Measurements from ENCODE around the gene SAMD15.

Gene SAMD15

GRCh38 chr14:77346495-77346894 is 30.7 kb upstream of the SAMD15 start:
- no peaks in the 10 kb centered on the region for H3K9me3 ChIP-seq (ENCODE audit: insufficient read depth, low read depth, low read length)
- no peak overlapping the region for H3K27ac ChIP-seq (ENCODE audit: low read length)
- H3K9ac ChIP-seq (ENCODE audit: low read depth, low read length) = no peak overlapping the region
- no peaks in the 10 kb centered on the region for H3K27me3 ChIP-seq (ENCODE audit: insufficient read depth, low read length)
- no peak overlapping the region for H3K4me3 ChIP-seq (ENCODE audit: low read length)
- H3K36me3 ChIP-seq (ENCODE audit: insufficient read depth, low read depth, low read length) = peaks cover 4% of the 10 kb centered on the region; the same call in 1 of the 2 replicates
- peaks cover 11% of the 10 kb centered on the region; the same call in 1 of the 2 replicates for H3K4me1 ChIP-seq (ENCODE audit: insufficient read depth, low read length)

DNA sequence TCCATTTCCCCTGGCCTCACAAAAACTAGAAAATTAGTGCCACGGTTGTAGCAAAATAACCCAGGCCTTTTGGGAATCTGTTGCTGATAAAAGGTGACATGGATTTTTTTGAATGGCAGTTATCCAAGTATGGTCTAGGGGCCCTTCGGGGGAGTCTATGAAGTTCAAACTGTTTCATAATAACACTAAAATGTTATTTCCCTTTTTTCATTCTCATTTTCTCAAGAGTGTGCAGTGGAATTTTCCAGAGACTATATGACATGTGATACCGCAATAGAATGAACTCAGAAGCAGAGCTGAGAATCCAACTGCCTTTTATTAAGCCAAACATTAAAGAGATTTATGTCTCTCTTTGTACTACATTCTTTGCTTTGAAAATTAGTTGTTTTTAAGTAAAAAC is 29.4 kb upstream of the SAMD15 start:
- no peaks in the 10 kb centered on the region for H3K36me3 ChIP-seq (ENCODE audit: insufficient read depth, low read depth, low read length)
- H3K4me1 ChIP-seq (ENCODE audit: insufficient read depth, low read length) = peaks cover 11% of the 10 kb centered on the region; the same call in 1 of the 2 replicates

GRCh38 chr14:77353469-77354141 is 23.6 kb upstream of the SAMD15 start:
- Histone ChIP-seq H3K4me3 (ENCODE audit: low read length) (no peak overlapping the region), H3K9ac (ENCODE audit: low read depth, low read length) (no peak overlapping the region), H3K9me3 (ENCODE audit: insufficient read depth, low read depth, low read length) (no peaks in the 10 kb centered on the region)

More for the DNA sequence above, 29.4 kb upstream of the SAMD15 start:
- H3K27me3 ChIP-seq (ENCODE audit: insufficient read depth, low read length) = no peaks in the 10 kb centered on the region
- H3K9me3 ChIP-seq (ENCODE audit: insufficient read depth, low read depth, low read length) = no peaks in the 10 kb centered on the region
- H3K9ac ChIP-seq (ENCODE audit: low read depth, low read length) = no peak overlapping the region
- H3K27ac ChIP-seq (ENCODE audit: low read length) = no peak overlapping the region
- H3K4me3 ChIP-seq (ENCODE audit: low read length) = no peak overlapping the region

DNA sequence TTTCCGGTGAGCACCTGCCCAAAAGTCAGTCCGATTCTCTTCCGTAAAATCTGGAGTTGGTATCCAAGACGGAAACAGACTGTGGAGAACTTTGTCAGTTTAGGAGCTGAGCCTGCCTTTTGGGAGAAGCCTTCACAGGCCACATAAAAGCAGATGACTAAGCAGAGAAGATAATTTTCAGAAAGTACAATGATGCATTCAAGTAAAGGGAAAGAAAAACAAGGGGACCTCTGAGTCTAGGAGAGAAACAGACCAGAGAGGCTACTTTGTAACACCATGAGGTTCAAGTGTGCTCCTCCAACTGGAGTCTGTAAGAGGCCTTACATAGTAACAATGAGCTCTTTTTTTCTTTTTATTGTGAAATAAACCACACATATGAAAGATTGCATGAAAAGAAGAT is 21.4 kb upstream of the SAMD15 start:
- Histone ChIP-seq H3K9ac (ENCODE audit: low read depth, low read length) (no peak overlapping the region), H3K36me3 (ENCODE audit: insufficient read depth, low read depth, low read length) (no peaks in the 10 kb centered on the region), H3K4me3 (ENCODE audit: low read length) (no peak overlapping the region), H3K27me3 (ENCODE audit: insufficient read depth, low read length) (no peaks in the 10 kb centered on the region), H3K27ac (ENCODE audit: low read length) (no peak overlapping the region), H3K4me1 (ENCODE audit: insufficient read depth, low read length) (no peaks in the 10 kb centered on the region), H3K9me3 (ENCODE audit: insufficient read depth, low read depth, low read length) (no peaks in the 10 kb centered on the region)

More at GRCh38 chr14:77353469-77354141, 23.6 kb upstream of the SAMD15 start:
- Histone ChIP-seq H3K27ac (ENCODE audit: low read length) (no peak overlapping the region), H3K36me3 (ENCODE audit: insufficient read depth, low read depth, low read length) (no peaks in the 10 kb centered on the region), H3K4me1 (ENCODE audit: insufficient read depth, low read length) (no peaks in the 10 kb centered on the region), H3K27me3 (ENCODE audit: insufficient read depth, low read length) (no peaks in the 10 kb centered on the region)

- Histone ChIP-seq H3K36me3 (ENCODE audit: insufficient read depth, low read depth, low read length) (no peaks in the 10 kb centered on the region), H3K27me3 (ENCODE audit: insufficient read depth, low read length) (no peaks in the 10 kb centered on the region), H3K27ac (ENCODE audit: low read length) (no peak overlapping the region), H3K4me1 (ENCODE audit: insufficient read depth, low read length) (no peaks in the 10 kb centered on the region), H3K4me3 (ENCODE audit: low read length) (no peak overlapping the region), H3K9me3 (ENCODE audit: insufficient read depth, low read depth, low read length) (no peaks in the 10 kb centered on the region), H3K9ac (ENCODE audit: low read depth, low read length) (no peak overlapping the region)
These were observed 20.3 kb upstream of the SAMD15 start for GRCh38 chr14:77356899-77357298.

DNA sequence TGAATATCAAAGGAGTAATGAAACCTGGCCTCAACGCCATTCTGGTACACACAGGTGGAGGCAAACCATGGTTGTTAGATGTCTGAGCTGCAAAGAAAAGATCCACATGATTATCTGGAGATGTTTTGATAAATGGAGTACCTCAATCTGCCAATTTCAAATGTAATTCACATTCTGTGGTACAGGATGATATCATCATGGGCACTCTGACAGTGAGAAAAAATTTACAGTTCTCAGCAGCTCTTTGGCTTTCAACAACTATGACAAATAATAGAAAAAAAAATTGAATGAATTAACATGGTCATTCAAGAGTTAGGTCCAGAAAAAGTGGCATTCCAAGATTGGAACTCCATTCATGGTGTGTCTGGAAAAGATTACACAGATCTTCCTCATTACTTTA is 17.6 kb upstream of the SAMD15 start:
- Histone ChIP-seq H3K9me3 (ENCODE audit: insufficient read depth, low read depth, low read length) (no peaks in the 10 kb centered on the region), H3K4me3 (ENCODE audit: low read length) (no peak overlapping the region), H3K27me3 (ENCODE audit: insufficient read depth, low read length) (no peaks in the 10 kb centered on the region), H3K36me3 (ENCODE audit: insufficient read depth, low read depth, low read length) (no peaks in the 10 kb centered on the region), H3K27ac (ENCODE audit: low read length) (no peak overlapping the region), H3K4me1 (ENCODE audit: insufficient read depth, low read length) (no peaks in the 10 kb centered on the region), H3K9ac (ENCODE audit: low read depth, low read length) (no peak overlapping the region)

- Histone ChIP-seq H3K27ac (ENCODE audit: low read length) (no peak overlapping the region), H3K27me3 (ENCODE audit: insufficient read depth, low read length) (no peaks in the 10 kb centered on the region), H3K9ac (ENCODE audit: low read depth, low read length) (no peak overlapping the region), H3K4me1 (ENCODE audit: insufficient read depth, low read length) (no peaks in the 10 kb centered on the region), H3K9me3 (ENCODE audit: insufficient read depth, low read depth, low read length) (no peaks in the 10 kb centered on the region), H3K4me3 (ENCODE audit: low read length) (no peak overlapping the region), H3K36me3 (ENCODE audit: insufficient read depth, low read depth, low read length) (no peaks in the 10 kb centered on the region)
These were observed 13.0 kb upstream of the SAMD15 start for GRCh38 chr14:77364146-77364545.

DNA sequence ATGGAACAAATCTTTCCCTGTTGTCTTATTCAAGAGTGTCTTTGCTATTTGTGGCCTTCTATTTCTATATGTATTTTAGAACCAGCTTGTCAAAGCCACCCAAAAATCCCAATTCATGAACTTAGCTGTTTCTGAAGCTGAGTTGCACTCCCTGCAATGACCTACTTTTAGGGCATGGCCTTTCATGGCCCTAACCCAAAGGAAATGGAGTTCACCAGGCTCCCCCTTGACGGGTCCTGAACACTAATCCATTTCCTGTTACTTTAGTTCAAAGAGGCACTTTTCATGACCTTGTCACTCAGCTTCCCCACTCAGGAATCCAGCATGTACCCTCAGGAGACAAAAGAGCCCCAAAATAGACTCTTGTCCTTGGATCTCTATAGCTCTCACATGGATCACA is 7.9 kb upstream of the SAMD15 start:
- Histone ChIP-seq H3K36me3 (ENCODE audit: insufficient read depth, low read depth, low read length) (no peaks in the 10 kb centered on the region), H3K4me1 (ENCODE audit: insufficient read depth, low read length) (no peaks in the 10 kb centered on the region), H3K27me3 (ENCODE audit: insufficient read depth, low read length) (no peaks in the 10 kb centered on the region), H3K9ac (ENCODE audit: low read depth, low read length) (no peak overlapping the region), H3K27ac (ENCODE audit: low read length) (no peak overlapping the region), H3K4me3 (ENCODE audit: low read length) (no peak overlapping the region), H3K9me3 (ENCODE audit: insufficient read depth, low read depth, low read length) (no peaks in the 10 kb centered on the region)

- Histone ChIP-seq H3K9ac (ENCODE audit: low read depth, low read length) (no peak overlapping the region), H3K9me3 (ENCODE audit: insufficient read depth, low read depth, low read length) (no peaks in the 10 kb centered on the region), H3K27ac (ENCODE audit: low read length) (no peak overlapping the region), H3K36me3 (ENCODE audit: insufficient read depth, low read depth, low read length) (no peaks in the 10 kb centered on the region), H3K4me1 (ENCODE audit: insufficient read depth, low read length) (peaks cover 3% of the 10 kb centered on the region; the same call in 1 of the 2 replicates), H3K27me3 (ENCODE audit: insufficient read depth, low read length) (no peaks in the 10 kb centered on the region), H3K4me3 (ENCODE audit: low read length) (no peak overlapping the region)
These were observed 4.8 kb upstream of the SAMD15 start for GRCh38 chr14:77372304-77372841.

DNA sequence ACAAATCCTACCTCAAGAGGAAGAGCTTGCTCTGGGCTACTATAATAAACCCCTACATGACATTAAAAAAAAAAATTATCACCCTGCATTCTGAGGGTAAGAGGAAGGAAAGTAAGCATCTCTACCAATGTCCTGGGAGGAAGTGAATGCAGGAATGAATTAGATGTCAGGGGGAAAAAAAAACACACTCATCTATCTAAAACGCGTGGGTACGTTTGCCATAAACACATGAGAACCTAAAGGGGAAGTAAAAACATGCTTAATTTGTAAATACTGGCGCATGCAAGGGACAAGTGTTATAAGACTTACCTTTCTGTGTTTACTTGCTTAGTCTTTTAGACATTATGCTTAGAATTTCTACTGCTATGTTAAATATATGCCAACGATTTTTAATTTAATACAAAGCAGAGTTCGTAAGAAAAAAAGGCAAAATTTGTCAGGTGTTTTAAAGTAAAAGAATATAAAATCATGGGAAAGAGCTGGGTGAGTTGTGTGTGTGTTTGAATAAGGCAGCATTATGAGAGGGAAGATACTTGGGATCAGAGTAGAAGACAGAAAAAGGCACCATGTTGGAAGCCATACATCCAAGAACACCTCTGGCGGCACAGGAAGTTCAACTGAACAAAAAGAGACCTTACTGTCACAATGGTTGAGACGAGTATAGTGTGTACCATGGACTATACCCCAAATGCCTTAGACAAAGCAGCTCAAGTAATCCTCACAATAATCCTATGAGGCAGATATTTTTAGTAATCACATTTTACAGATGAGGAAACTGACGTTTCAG is 1.8 kb upstream of the SAMD15 start:
- H3K9ac ChIP-seq (ENCODE audit: low read depth, low read length) = no peak overlapping the region
- H3K27ac ChIP-seq (ENCODE audit: low read length) = no peak overlapping the region
- no peaks in the 10 kb centered on the region for H3K36me3 ChIP-seq (ENCODE audit: insufficient read depth, low read depth, low read length)
- H3K4me3 ChIP-seq (ENCODE audit: low read length) = peak overlapping the region; percentile 81; the same call in 1 of the 2 replicates
- peaks cover 3% of the 10 kb centered on the region; the same call in 1 of the 2 replicates for H3K4me1 ChIP-seq (ENCODE audit: insufficient read depth, low read length)
- no peaks in the 10 kb centered on the region for H3K9me3 ChIP-seq (ENCODE audit: insufficient read depth, low read depth, low read length)
- H3K27me3 ChIP-seq (ENCODE audit: insufficient read depth, low read length) = peaks cover 7% of the 10 kb centered on the region; the same call in 1 of the 2 replicates

DNA sequence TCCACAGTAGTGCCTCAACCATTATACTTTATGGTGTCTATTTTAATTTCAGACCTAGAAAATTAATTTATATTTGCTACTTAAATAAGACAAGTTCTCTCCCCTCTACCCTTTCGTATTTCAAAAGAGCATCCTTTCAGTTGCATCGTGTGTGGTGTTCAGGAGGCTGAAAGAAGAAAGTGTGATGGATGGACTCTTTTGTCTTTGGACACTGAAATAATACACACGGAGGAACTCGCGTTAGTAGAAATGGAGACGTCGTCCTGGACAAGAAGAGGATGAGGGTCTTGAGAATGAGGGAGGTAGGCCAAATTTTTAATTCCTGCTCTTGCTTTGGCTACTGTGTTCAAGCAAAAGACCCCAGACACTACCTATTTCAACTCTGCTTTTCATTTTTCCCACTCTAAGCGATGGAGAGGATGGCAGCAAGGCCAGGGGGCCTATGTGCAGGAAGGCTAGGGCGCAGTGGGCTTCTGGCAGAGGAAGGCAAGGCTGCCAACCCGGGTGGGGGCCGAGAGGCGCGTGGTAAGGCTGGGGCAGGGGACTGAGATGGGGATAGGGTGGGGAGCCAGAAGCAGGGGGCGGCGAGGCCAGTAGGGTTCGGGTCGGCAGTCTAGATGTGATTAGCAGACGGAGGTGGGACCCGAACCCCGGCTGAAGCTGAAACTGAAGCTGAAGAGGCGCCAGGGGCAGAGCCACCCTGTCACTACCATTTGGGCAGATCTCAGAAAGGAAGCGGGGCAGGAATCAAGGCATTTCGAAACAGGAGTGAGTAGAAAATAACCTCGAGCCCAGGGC is 1.0 kb upstream of the SAMD15 start:
- Histone ChIP-seq H3K27ac (ENCODE audit: low read length) (no peak overlapping the region), H3K27me3 (ENCODE audit: insufficient read depth, low read length) (peaks cover 7% of the 10 kb centered on the region; the same call in 1 of the 2 replicates), H3K36me3 (ENCODE audit: insufficient read depth, low read depth, low read length) (no peaks in the 10 kb centered on the region), H3K9me3 (ENCODE audit: insufficient read depth, low read depth, low read length) (no peaks in the 10 kb centered on the region), H3K4me3 (ENCODE audit: low read length) (peak overlapping the region; percentile 81), H3K4me1 (ENCODE audit: insufficient read depth, low read length) (peaks cover 3% of the 10 kb centered on the region; the same call in 1 of the 2 replicates), H3K9ac (ENCODE audit: low read depth, low read length) (peak overlapping the region; percentile 77)

Measured in iPS-20b (cell line).